Uterus (tissue), 2 donors: Measurements from ENCODE around the gene PDXP.
"Not testable (repeated sequence)": the region's sequence is repeated elsewhere in the genome, so short reads cannot be mapped to it uniquely, and the experiment has no call there.

Experiments
- CTCF ChIP-seq, 4 experiments: fragments of 200-600 bp in 2 of 4; fragments of 450-650 bp in 2 of 4; sonication (generic) in 2 of 4; IDR thresholded peaks; one replicate each; pipeline ENCODE4 v1.5.1; 2016 to 2019; ENCODE audit warnings: antibody characterized with exemption in 4 of 4, mild to moderate bottlenecking in 2 of 4, moderate library complexity in 1 of 4
- POLR2A ChIP-seq, 2 donors: fragments of 450-650 bp; IDR thresholded peaks; one replicate each; pipeline ENCODE4 v1.6.1; 2016; ENCODE audit warnings: antibody characterized with exemption in 2 of 2, mild to moderate bottlenecking in 1 of 2, moderate library complexity in 1 of 2

- TF ChIP-seq POLR2A, CTCF (IDR thresholded peaks at IDR 0.05): not testable (repeated sequence)
Observed at GRCh38 chr22:37694131-37694530, 35.6 kb downstream of the PDXP start.
